ENCODE measurements around the gene ERAP2.
"Not testable (repeated sequence)": the region's sequence is repeated elsewhere in the genome, so short reads cannot be mapped to it uniquely, and the experiment has no call there.

Gene ERAP2, protein sequence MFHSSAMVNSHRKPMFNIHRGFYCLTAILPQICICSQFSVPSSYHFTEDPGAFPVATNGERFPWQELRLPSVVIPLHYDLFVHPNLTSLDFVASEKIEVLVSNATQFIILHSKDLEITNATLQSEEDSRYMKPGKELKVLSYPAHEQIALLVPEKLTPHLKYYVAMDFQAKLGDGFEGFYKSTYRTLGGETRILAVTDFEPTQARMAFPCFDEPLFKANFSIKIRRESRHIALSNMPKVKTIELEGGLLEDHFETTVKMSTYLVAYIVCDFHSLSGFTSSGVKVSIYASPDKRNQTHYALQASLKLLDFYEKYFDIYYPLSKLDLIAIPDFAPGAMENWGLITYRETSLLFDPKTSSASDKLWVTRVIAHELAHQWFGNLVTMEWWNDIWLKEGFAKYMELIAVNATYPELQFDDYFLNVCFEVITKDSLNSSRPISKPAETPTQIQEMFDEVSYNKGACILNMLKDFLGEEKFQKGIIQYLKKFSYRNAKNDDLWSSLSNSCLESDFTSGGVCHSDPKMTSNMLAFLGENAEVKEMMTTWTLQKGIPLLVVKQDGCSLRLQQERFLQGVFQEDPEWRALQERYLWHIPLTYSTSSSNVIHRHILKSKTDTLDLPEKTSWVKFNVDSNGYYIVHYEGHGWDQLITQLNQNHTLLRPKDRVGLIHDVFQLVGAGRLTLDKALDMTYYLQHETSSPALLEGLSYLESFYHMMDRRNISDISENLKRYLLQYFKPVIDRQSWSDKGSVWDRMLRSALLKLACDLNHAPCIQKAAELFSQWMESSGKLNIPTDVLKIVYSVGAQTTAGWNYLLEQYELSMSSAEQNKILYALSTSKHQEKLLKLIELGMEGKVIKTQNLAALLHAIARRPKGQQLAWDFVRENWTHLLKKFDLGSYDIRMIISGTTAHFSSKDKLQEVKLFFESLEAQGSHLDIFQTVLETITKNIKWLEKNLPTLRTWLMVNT

GRCh38 chr5:96876292-96876850 lies at the start of gene ERAP2:
Gene ERAP2 (plus strand): TSS chr5:96876500. CDS start chr5:96879686, 3,186 bp downstream.
- no peak for DNase-seq

DNA sequence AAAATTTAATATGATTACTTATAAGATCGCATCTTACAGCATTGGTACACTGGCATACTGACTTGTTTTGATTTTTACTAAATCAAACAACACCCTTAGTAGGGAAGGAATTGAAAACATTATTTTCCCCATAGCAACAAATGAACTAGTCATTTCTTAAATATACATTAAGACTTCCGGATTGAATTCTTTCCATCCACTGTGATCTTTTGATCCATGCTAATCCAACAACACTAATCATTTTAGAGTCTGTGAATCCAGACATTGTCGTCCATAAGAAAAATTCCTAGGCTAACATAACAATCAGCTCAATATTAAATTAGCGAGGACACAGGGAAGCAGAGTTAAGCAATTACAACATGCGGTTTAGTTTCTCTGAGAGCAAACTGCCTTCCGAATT lies 47.0 kb upstream of the ERAP2 start:
- DNase-seq, result no peak

DNA sequence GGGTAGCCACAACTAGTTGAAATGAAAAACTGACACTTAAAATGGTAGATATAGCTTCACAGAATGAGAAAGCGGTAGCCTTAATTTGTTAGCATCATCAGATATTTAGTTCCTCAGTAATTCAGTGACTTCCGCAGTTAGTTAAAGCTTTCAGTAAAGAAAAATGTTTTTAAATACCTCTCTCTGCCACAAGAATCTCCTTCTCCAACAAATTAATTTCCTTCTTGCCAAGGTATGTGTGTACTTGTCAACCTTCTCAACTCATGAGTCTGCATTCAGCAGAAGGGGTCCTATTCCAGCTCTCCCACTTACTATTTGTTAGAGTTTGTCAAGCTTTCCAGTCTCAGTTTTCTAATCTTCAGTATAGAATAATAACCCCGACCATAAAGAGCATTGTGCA lies 42.3 kb upstream of the ERAP2 start:
- DNase-seq, result no peak

DNA sequence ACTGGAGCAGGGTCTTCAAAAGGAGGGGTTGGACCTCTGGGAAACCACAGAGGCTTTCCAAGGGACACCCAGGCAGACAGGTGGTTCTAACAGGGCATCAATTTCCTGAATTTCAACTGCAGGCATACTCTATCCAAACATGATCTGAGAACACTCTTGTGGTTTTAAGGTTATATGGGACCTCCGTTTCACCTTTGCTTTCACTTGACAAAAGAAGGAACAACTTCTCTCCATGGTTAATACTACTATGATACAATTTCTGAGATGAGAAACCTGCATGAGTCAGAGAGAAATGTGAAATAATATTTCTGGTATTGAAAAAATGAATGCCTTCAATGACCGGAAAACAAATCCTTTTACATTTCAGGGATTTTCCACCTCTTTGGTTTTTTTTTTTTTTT lies 40.5 kb upstream of the ERAP2 start:
- DNase-seq, result no peak

GRCh38 chr5:96836817-96837216 lies 39.5 kb upstream of the ERAP2 start:
- no peak for DNase-seq

DNA sequence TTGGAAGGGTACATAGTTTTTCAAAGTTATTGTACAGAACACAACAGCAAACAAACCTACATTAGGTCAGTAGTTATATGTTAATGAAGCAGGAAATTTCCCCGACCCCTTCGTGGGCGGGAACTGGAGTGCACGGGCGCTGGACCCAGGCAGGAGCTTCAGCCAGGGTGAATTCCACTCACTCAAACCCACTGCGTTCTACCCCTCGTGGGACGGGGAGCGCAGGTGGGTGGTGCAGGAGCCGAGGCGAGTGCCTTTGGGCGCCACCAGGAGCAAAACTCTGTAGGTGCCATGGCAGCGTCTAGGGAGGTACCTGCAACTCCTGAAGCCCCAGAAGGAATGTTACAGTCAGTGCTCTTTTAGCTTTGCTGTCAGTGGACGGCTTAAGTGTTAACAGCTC lies 39.0 kb upstream of the ERAP2 start:
- DNase-seq, result no peak

- DNase-seq, result no peak
Measured at GRCh38 chr5:96838201-96839070, 37.9 kb upstream of the ERAP2 start.

- no peak for DNase-seq
Measured at GRCh38 chr5:96839071-96839592, 37.2 kb upstream of the ERAP2 start.

DNA sequence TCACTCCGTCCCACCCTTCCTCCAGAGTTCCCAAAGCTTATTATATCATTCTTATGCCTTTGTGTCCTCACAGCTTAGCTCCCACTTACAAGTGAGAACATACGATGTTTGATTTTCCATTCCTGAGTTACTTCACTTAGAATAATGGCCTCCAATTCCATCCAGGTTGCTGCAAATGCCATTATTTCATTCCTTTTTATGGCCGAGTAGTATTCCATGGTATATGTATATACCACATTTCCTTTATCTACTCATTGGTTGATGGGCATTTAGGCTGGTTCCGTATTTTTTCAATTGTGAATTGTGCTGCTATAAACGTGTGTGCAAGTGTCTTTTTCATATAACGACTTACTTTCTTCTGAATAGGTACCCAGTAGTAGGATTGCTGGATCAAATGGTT lies 34.4 kb upstream of the ERAP2 start:
- not testable (repeated sequence) for DNase-seq

DNA sequence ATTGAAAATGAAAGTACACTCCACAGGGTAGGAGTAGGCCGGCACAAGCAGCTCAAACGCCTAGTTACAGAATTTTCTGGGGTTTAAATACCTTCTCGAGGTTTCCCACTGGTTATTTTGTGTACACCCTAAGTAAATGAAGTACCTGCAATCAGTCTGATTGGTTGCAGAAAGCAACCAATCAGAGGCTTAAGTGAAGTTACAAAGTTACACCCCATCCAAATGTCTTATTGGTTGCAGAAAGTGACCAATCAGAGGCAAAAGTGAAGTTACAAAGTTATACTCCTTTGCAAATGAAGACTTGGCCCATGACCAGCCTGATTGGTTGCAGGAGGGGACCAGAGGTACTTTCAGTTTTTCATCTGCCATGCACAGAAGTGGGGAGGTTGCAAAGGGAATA lies 33.2 kb upstream of the ERAP2 start:
- no peak for DNase-seq

- DNase-seq, result no peak
Measured at GRCh38 chr5:96844481-96844990, 31.8 kb upstream of the ERAP2 start.

DNA sequence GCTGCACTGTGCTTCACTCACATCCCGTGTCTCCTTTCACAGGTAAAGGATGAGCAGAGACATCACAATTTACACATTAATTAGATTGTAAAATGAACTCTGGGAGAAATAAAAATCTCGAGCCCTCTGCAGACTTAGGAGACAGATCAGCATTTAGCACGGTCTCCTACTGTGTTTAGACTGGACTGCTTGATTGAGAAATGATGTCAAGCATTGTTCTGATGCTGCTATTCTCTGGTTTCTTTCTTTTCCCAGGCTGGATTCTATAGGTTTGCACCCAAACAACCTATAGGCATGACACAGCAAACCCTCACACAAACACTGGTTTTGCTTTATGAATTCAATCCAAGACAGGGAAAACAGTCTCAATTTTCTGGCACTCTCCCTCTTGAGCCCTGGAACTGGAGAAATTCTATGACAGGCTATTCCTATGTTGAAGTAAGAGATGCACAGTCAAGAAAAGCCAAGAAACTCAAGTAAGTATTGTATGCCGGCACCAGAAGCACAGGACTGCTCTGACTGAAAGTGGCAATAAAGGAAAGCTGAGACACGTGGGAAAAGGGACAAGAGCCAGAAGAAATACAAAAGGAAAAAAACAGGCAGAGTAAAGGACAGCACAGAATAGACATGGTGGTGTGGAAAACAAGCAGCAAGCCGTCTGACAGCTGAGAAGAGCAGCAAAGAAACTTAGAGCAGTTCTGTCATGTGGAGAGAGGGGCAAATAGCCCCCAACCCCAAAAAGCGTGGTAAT lies 24.8 kb upstream of the ERAP2 start:
- DNase-seq, result no peak

GRCh38 chr5:96852759-96853158 lies 23.5 kb upstream of the ERAP2 start:
- no peak for DNase-seq

DNA sequence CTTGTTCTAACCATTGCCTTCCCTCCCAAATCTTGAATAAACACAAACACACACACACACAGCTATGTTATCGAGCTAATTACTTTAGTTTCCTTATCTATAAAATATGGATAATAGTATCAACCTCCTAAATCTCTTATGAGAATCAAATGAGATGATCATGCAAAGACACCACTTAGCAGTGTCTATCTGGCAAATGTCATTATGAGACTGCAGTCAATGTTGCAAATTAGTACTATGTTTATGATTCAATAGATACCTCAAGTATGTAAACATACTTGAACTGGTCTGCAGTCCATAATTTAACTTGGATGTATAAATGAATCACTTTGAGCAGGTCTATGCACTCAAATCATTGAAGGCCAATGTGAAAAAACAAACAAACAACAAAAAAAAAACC lies 22.2 kb upstream of the ERAP2 start:
- no peak for DNase-seq

DNA sequence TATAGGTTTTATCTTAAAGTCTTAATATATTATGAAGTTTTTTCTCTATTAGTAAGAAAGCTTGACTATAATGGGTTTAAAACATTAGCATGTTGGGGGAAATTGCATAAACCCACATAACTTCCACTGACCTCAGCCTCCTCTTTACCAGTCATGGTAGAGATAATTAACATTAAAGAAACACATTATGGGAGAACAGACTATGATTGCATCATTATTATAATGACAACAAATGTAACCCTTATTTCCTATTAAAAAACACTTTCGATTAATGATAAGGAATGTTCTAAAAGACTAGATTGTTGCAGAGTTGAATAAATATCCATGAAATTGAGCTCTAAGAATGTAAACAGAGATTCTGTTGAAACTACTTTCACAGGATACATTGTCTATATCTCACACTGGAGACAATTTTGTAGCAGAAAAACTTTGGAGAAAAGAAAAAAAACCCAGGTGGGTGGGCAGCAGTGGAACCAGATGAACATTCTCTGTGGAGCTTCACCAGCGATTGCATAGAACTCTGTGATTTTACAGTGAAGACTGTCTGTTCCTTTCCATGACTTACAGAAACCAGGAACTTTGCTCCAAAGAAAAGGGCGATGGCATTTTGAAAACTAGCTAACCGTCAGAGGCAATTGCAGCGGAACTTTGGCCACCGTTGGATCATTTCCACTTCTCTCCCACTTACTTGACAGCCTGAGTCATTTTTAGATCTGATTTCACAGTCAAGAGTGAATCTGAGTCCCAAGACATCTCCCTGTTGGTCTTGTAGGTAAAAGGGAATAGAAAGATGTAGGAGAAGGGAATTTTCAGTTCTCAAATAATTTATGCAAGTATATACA lies 21.0 kb upstream of the ERAP2 start:
- DNase-seq, result no peak

- no peak for DNase-seq
Measured at GRCh38 chr5:96856371-96856770, 19.9 kb upstream of the ERAP2 start.

- no peak for DNase-seq
Measured at GRCh38 chr5:96857454-96857853, 18.8 kb upstream of the ERAP2 start.

GRCh38 chr5:96857924-96858323 lies 18.4 kb upstream of the ERAP2 start:
- no peak for DNase-seq

- DNase-seq, result no peak
Measured at GRCh38 chr5:96859375-96859774, 16.9 kb upstream of the ERAP2 start.

DNA sequence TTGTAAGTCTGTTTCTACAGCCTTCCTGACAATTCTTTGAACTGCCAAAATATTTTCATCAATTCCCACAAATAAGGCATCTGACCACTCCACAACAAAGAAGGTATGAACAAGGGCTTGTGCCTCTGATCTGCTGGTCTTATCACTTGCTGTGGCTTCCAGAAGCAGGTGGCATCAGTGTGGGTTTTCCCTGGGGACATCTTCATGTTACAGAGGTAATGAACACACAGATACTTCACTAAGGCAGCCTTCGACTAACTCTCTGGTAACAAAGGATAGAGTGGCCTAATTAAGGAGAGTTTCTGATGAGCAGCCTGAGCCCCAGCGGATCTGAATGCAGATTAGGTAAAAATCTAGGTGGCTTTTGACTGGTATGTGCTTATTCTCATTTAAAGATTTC lies 15.2 kb upstream of the ERAP2 start:
- no peak for DNase-seq
